ENCODE measurements around the gene RHEBL1.

- TF ChIP-seq CTCF (IDR thresholded peaks at IDR 0.05; ENCODE audit: low read depth, low read length) (no peak), EZH2phosphoT487 (IDR thresholded peaks at IDR 0.05; ENCODE audit: low read depth) (no peak)
Measured at GRCh38 chr12:49098703-49099102, 28.9 kb upstream of the RHEBL1 start.
